Kidney epithelial cell (primary cell): ENCODE data around the gene ZDHHC4. TPM values are rescaled to one million over a fixed set of nuclear protein-coding genes. Genes with fewer than 3 reads are reported as not detected.

Source experiments
- DNase-seq: peaks from one replicate; pipeline ENCODE4 v3.0.0-alpha.2; 2010; ENCODE audit warnings: low read depth
- H3K27me3 ChIP-seq: 2 replicates; pipeline ENCODE4 v1.6.0; 2011; ENCODE audit warnings: low read length; ENCODE audit not compliant: control insufficient read depth, insufficient read depth
- H3K36me3 ChIP-seq: 2 replicates; pipeline ENCODE4 v1.5.1; 2011; ENCODE audit warnings: low read length; ENCODE audit not compliant: control insufficient read depth, insufficient read depth
- H3K4me3 ChIP-seq: 2 replicates; pipeline ENCODE4 v1.5.1; 2011; ENCODE audit warnings: low read depth, mild to moderate bottlenecking, control low read depth, low read length
- total RNA-seq: library from RNA; depleted of rRNA; stranded (reverse); fragments of >200 nt; gene quantifications from 2 replicates; pipeline ENCODE4 v1.2.3, GENCODE V29; 2015
- TF ChIP-seq, protein P1 (sequence below): IDR thresholded peaks from 2 replicates; pipeline ENCODE4 v1.5.1; 2011; ENCODE audit warnings: mild to moderate bottlenecking, moderate library complexity, low read length, control low read depth, inconsistent platforms; ENCODE audit not compliant: insufficient read depth, poor library complexity, severe bottlenecking

The ZDHHC4 gene
- total RNA-seq, result 53.5 and 66.6 TPM in 2 replicates

DNA sequence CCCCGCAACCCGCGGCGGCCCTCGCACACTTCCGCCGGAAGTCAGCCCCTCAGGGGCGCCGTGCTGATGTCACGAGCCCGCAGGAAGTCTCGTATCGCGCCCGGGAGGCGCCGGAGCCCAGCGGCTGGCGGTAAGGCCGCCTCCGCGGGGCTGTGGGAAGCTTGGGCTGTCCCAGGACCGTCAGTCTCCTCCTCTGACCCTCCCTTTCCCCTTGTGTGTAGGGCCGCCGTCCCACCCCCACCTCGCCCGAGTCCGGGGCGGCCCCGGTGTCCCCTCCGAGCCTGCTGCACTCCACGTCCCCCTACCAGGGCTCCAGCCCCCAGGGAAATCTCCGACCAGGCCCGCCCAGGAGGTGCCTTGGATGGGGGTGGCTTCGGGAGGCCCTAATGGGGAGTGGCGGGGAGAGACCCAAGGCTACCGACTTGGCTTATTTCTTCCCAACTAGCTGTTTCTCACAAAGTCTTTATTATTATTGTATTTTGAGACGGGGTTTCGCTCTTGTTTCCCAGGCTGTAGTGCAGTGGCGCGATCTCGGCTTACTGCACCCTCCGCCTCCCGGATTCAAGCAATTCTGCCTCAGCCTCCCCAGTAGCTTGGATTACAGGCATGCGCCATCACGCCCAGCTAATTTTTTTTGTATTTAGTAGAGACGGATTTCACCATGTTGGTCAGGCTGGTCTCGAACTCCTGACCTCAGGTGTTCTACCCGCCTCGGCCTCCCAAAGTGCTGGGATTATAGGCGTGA is at the start of gene ZDHHC4:
Gene ZDHHC4 (plus strand): TSS at position 86 of the 745 bp plus-strand sequence. CDS start 3,108 bp downstream, outside the sequence.
- H3K27me3 ChIP-seq, result no peaks in the 10 kb centered on the region
- H3K36me3 ChIP-seq, result no peaks in the 10 kb centered on the region
- peak within 1 kb of the TSS; percentile 86 for H3K4me3 ChIP-seq
- TF ChIP-seq, protein P1, sequence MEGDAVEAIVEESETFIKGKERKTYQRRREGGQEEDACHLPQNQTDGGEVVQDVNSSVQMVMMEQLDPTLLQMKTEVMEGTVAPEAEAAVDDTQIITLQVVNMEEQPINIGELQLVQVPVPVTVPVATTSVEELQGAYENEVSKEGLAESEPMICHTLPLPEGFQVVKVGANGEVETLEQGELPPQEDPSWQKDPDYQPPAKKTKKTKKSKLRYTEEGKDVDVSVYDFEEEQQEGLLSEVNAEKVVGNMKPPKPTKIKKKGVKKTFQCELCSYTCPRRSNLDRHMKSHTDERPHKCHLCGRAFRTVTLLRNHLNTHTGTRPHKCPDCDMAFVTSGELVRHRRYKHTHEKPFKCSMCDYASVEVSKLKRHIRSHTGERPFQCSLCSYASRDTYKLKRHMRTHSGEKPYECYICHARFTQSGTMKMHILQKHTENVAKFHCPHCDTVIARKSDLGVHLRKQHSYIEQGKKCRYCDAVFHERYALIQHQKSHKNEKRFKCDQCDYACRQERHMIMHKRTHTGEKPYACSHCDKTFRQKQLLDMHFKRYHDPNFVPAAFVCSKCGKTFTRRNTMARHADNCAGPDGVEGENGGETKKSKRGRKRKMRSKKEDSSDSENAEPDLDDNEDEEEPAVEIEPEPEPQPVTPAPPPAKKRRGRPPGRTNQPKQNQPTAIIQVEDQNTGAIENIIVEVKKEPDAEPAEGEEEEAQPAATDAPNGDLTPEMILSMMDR, result no peak
- DNase-seq, result peak; percentile 62

DNA sequence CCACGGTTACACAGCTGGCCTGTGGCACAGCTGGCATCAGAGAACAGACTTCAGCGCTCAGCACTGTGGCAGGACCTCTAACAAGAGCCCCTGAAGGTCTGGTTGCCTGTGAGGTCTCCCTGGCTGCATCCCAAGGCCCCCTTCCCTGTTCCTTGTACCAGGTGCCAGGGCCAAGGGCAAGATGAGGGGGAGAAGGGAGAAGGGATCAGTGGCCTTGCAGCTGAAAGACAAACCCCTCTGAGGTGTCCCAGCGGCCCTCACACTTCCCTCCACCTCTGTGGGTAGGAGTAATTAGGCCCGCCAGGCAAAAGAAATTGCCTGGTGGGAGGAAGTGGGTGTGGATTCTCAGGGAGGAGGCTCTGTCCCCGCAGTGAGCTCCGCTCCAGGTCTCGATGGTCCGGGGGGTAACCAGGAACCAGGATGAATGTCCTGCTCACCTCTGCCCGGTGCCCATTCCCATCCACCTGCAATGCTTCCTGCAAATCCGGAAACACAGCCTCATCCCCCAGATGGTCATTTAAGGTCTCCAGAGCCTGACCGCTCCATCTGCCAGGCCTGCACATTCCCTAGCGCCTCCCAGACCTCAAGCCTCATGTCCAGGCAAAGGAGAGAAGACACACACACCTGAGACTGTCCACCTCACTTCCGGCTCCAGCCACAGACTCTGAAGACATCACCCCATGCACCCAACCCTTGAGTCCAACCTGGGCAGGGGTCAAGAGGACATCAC is 48.7 kb upstream of the ZDHHC4 start:
- Histone ChIP-seq H3K27me3 (peaks cover 50% of the 10 kb centered on the region), H3K36me3 (no peaks in the 10 kb centered on the region), H3K4me3 (no peak overlapping the region)
- no peak for DNase-seq
- TF ChIP-seq, protein P1, result no peak

DNA sequence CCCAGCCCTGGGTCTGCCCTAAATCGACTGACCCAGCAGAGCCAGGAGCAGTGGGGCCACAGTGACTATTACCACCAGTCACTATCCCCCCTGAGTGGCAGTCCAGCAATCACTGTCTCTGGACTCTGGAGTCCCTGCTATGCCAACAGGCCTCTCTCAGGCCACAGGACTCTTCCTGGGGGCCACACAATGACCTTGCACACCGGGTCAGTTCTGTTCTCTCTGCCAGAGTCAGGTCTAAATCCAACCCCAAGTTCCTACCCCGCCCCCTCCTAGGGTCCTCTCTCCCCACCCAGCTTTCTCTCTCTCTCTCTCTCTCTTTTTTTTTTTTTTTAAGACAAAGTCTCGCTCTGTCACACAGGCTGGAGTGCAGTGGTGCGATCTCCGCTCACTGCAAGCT is 47.6 kb upstream of the ZDHHC4 start:
- no peak for DNase-seq
- H3K4me3 ChIP-seq, result no peak overlapping the region
- TF ChIP-seq, protein P1, result no peak
- H3K36me3 ChIP-seq, result no peaks in the 10 kb centered on the region
- H3K27me3 ChIP-seq, result peaks cover 53% of the 10 kb centered on the region

DNA sequence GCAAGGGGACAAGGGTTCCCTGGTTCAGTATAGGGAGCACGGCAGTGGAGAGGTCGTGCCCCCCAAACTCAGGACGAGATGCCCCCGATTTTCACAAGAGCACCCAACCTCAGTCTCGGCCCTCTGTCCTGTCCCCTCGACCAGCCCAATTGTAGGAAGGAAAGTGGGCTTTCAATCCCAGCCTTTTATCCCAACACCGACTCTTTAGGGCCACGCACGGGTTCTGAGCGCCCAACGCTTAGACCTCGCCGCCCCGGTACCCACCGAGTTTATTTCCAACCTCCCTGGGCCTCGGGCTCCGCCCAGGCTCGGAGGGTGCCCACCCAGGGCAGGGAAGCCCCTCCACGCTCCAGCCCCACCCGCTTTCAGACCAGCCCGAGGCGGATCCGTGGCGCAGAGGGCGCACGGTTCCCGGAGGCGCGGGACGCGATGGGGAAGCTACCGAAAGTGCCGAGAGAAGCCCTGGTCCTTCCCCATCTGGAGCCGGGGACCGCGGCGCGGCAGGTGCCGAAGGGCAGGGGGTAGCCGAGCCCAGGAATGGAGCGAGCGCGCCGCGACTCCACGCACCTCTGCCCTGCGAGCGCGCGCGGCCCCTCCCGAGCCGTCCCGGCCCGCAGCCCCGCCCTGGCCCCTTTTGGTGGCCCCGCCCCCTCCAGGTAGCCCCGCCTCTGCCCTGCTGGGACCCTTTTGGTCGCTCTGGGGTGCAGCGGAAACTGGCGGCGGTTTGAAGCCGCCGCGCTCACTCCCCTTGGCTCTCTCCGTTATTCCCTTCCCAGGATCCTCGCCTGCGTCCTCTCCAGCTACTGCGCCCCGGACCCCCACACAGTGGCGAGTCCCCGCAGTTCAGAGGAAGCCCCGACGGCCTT is 46.4 kb upstream of the ZDHHC4 start:
- peak overlapping the region; percentile 40 for H3K4me3 ChIP-seq
- DNase-seq, result no peak
- peaks cover 54% of the 10 kb centered on the region for H3K27me3 ChIP-seq
- TF ChIP-seq, protein P1, result no peak
- no peaks in the 10 kb centered on the region for H3K36me3 ChIP-seq

DNA sequence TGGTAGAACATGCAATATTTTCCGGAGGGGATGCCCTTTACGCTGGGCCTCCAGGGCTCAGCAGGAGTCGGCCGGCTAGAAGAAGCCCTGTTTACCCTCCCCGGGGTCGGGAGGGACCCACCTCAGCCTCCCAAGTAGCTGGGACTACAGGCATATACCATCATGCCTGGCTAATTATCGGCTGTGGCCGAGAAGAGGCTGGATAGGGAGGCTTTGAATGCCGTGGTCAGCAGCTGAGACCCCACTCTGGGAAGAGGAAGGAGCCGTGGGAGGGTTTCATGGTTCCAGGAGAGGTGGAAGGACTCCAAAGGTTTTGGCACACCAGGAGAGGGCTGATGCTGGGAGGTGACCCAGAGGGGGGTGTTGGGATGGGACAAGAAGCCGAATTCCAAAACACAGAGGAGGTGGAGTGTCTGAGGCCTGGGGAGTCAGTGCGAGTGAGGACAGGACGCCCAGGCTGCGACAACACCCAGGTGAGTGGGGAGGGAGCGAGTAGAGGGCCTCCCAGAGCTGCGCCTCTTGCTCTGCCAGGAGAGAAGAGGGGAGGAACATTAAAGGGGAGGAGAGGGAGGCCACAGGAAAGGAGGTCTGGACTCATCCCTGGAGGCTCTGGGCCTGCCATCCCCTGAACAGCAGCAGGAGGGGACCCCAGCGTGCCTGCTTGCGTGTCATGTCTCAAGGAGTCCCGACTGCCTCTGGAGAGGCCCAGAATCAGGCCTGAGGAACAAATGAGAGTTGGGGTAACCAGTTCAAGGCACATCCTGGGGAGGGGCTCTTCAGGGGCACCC is 45.6 kb upstream of the ZDHHC4 start:
- no peak for DNase-seq
- H3K36me3 ChIP-seq, result no peaks in the 10 kb centered on the region
- TF ChIP-seq, protein P1, result no peak
- H3K27me3 ChIP-seq, result peaks cover 56% of the 10 kb centered on the region
- H3K4me3 ChIP-seq, result no peak overlapping the region
